Fibroblast of lung (primary cell): ENCODE measurements around the gene SLC35F3.

Experiments
- EZH2 ChIP-seq: IDR thresholded peaks from 2 replicates; pipeline ENCODE4 v1.5.1; 2012; ENCODE audit warnings: low read length, control low read depth, mild to moderate bottlenecking; ENCODE audit errors: missing control alignments
- TF ChIP-seq, protein P1 (sequence below), 2 donors: IDR thresholded peaks in 1 of 2; conservative IDR thresholded peaks in 1 of 2; 1 replicate in 1 of 2; 2 replicates in 1 of 2; pipeline ENCODE4 v1.5.1; 2011 to 2012; ENCODE audit warnings: low read length in 2 of 2, control low read depth in 1 of 2, inconsistent platforms in 1 of 2, low read depth in 1 of 2, mild to moderate bottlenecking in 1 of 2

DNA sequence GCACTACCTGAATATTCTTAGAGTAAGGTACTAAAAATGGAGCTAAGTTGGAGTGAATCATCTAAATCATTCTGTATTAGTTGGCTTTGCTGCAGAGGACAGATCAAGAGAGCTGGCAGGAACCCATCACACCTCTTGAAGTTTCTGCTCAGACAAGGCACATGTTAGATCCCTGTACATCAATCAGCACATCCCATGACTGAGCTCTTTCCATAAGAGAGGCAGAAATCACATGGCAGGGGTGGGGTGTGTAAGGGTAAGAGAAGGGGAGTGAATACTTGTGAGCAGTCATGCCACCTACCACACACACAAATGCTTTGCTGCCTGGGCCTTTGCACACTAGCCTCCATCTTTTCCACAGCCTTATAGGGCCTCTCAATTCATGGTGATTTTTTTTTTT, 214.4 kb downstream of the SLC35F3 start:
- TF ChIP-seq, protein P1, sequence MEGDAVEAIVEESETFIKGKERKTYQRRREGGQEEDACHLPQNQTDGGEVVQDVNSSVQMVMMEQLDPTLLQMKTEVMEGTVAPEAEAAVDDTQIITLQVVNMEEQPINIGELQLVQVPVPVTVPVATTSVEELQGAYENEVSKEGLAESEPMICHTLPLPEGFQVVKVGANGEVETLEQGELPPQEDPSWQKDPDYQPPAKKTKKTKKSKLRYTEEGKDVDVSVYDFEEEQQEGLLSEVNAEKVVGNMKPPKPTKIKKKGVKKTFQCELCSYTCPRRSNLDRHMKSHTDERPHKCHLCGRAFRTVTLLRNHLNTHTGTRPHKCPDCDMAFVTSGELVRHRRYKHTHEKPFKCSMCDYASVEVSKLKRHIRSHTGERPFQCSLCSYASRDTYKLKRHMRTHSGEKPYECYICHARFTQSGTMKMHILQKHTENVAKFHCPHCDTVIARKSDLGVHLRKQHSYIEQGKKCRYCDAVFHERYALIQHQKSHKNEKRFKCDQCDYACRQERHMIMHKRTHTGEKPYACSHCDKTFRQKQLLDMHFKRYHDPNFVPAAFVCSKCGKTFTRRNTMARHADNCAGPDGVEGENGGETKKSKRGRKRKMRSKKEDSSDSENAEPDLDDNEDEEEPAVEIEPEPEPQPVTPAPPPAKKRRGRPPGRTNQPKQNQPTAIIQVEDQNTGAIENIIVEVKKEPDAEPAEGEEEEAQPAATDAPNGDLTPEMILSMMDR (conservative IDR thresholded peaks at IDR 0.05 in 1 of 2, IDR thresholded peaks at IDR 0.05 in 1 of 2; ENCODE audit: low read depth in 1 of 2, low read length in 2 of 2): no peak
- TF ChIP-seq EZH2: no peak
